GM12874 (cell line): ENCODE data around the gene ZNF488.

ENCODE experiments used
- CTCF ChIP-seq: IDR thresholded peaks from 2 replicates; pipeline ENCODE4 v1.5.1; 2011; ENCODE audit warnings: low read depth, mild to moderate bottlenecking, control low read depth, low read length, moderate library complexity; ENCODE audit not compliant: insufficient read depth

The ZNF488 gene

DNA sequence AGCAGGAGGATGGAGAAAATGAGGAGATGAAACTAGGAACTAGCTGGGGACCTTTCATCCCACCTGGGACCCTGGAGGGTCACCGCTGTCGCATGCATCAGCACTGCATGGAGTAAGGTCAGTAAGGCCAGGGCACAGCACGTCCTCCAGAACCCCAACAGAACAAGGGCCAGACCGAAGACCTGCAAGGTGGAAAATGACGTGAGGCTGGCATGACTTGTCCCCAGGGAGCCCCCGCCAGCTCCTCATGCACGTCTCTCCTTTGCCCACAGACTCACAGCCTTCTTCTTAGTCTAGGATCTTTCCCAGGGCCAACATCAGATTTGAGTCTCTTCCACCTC is 4.7 kb downstream of the ZNF488 start:
- TF ChIP-seq CTCF, result no peak

GRCh38 chr10:47378606-47379444 is 5.3 kb downstream of the ZNF488 start:
- no peak for TF ChIP-seq CTCF

DNA sequence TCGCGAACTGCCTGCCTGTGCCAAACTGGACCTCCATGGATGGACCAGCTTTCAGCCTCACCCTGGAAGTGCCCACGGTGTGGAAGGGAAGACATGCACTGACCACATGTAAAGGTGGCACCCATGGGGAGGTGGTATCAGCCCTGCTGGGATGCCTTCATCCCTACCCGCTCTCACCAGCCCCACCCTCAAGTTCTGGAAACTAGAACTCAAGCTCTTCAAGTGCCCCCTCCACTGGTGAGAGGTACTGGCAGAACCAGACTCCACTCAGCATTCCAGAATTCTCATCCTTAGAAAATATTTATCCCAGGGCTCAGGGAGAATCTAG is 5.9 kb downstream of the ZNF488 start:
- no peak for TF ChIP-seq CTCF

GRCh38 chr10:47376522-47377220 is 7.4 kb downstream of the ZNF488 start:
- no peak for TF ChIP-seq CTCF

GRCh38 chr10:47374611-47375536 is 9.2 kb downstream of the ZNF488 start:
- no peak for TF ChIP-seq CTCF

GRCh38 chr10:47372726-47373125 is 11.4 kb downstream of the ZNF488 start:
- no peak for TF ChIP-seq CTCF
